HCT116 (cell line): ENCODE data around the gene PRMT1.

Experiments
- ATF3 ChIP-seq: IDR thresholded peaks from 2 replicates; pipeline ENCODE4 v1.6.1; 2012
- CTCF ChIP-seq, 3 experiments: fragments of 200-600 bp in 1 of 3; sonication (generic) in 1 of 3; IDR thresholded peaks in 2 of 3; conservative IDR thresholded peaks in 1 of 3; 2 replicates each; pipeline ENCODE4 v1.5.1; 2012 to 2017; ENCODE audit warnings: low read depth in 2 of 3, low read length in 2 of 3, antibody characterized with exemption in 1 of 3, borderline replicate concordance in 1 of 3, control low read depth in 1 of 3, mild to moderate bottlenecking in 1 of 3, mixed read lengths in 1 of 3, mixed run types in 1 of 3, moderate library complexity in 1 of 3; ENCODE audit not compliant: insufficient read depth in 1 of 3
- EGR1 ChIP-seq: IDR thresholded peaks from 2 replicates; pipeline ENCODE4 v1.6.1; 2012; ENCODE audit warnings: low read depth
- EZH2 ChIP-seq: fragments of 200-600 bp; sonication (generic); IDR thresholded peaks from 2 replicates; pipeline ENCODE4 v1.6.1; 2017; ENCODE audit warnings: antibody characterized with exemption, mixed run types
- POLR2A ChIP-seq: IDR thresholded peaks from 2 replicates; pipeline ENCODE4 v1.7.0; 2011; ENCODE audit warnings: borderline replicate concordance; ENCODE audit not compliant: insufficient read depth, insufficient read length; ENCODE audit errors: extremely low read depth
- RAD21 ChIP-seq: IDR thresholded peaks from 2 replicates; pipeline ENCODE4 v1.6.1; 2012; ENCODE audit warnings: low read depth, mild to moderate bottlenecking
- SP1 ChIP-seq: IDR thresholded peaks from 2 replicates; pipeline ENCODE4 v1.6.1; 2012; ENCODE audit warnings: low read depth
- YY1 ChIP-seq: IDR thresholded peaks from 2 replicates; pipeline ENCODE4 v1.6.1; 2011; ENCODE audit warnings: low read length, low read depth, moderate library complexity, mild to moderate bottlenecking; ENCODE audit not compliant: insufficient replicate concordance; ENCODE audit errors: extremely low read depth
- ZBTB33 ChIP-seq: IDR thresholded peaks from 2 replicates; pipeline ENCODE4 v1.6.1; 2011; ENCODE audit warnings: mild to moderate bottlenecking, low read length, moderate library complexity; ENCODE audit not compliant: insufficient replicate concordance; ENCODE audit errors: extremely low read depth
- ZFX ChIP-seq: fragments of 450-650 bp; IDR thresholded peaks from 2 replicates; pipeline ENCODE4 v1.6.1; 2017
- ZNF274 ChIP-seq: fragments of 200-500 bp; sonication (Bioruptor generic); IDR thresholded peaks from 2 replicates; pipeline ENCODE4 v1.6.1; 2014; ENCODE audit warnings: mild to moderate bottlenecking, low read depth, low read length, inconsistent platforms

- TF ChIP-seq SP1 = no peak
- TF ChIP-seq CTCF (IDR thresholded peaks at IDR 0.05 in 2 of 3, conservative IDR thresholded peaks at IDR 0.05 in 1 of 3; ENCODE audit: borderline replicate concordance in 1 of 3, insufficient read depth in 1 of 3, low read depth in 2 of 3, low read length in 2 of 3) = no peak
- no peak for TF ChIP-seq EGR1
- no peak for TF ChIP-seq ZBTB33
- TF ChIP-seq ATF3 = no peak
- no peak for TF ChIP-seq RAD21
- no peak for TF ChIP-seq POLR2A
- no peak for TF ChIP-seq YY1
- no peak for TF ChIP-seq ZNF274
- TF ChIP-seq ZFX = no peak
- TF ChIP-seq EZH2 = no peak
Measured at GRCh38 chr19:49643466-49643865, 33.6 kb upstream of the PRMT1 start.
